Heart right ventricle (tissue), 16 donors: ENCODE results near the gene SHBG. TPM values are rescaled to one million over a fixed set of nuclear protein-coding genes. Genes with fewer than 3 reads are reported as not detected.

Experiments
- ATAC-seq, 8 donors: fragments of 200-7000 bp; cut with Tn5 transposase; one replicate each; pipeline ENCODE4 v1.9.1; 2020; ENCODE audit warnings: mild to moderate bottlenecking in 8 of 8, moderate library complexity in 8 of 8, moderate number of reproducible peaks in 1 of 8
- DNase-seq, 2 donors: peaks; one replicate each; pipeline ENCODE4 v3.0.0-alpha.2; 2020
- H3K27ac ChIP-seq, 10 donors: fragments of 200-600 bp; sonication (generic) in 2 of 10; one replicate each; pipeline versions ENCODE4 v1.5.0 to v1.8.0; 2020 to 2022; ENCODE audit warnings: mild to moderate bottlenecking in 3 of 10
- H3K27me3 ChIP-seq, 7 donors: fragments of 200-600 bp; one replicate each; pipeline ENCODE4 v1.8.0; 2021 to 2022; ENCODE audit warnings: mild to moderate bottlenecking in 2 of 7
- H3K36me3 ChIP-seq, 9 donors: fragments of 200-600 bp; sonication (generic) in 1 of 9; one replicate each; pipeline versions ENCODE4 v1.5.0 to v1.8.0; 2020 to 2022; ENCODE audit warnings: mild to moderate bottlenecking in 2 of 9
- H3K4me1 ChIP-seq, 9 donors: fragments of 200-600 bp; sonication (generic) in 1 of 9; one replicate each; pipeline versions ENCODE4 v1.5.0 to v1.8.0; 2020 to 2022; ENCODE audit warnings: mild to moderate bottlenecking in 4 of 9
- H3K4me3 ChIP-seq, 10 donors: fragments of 200-600 bp; sonication (generic) in 2 of 10; one replicate each; pipeline versions ENCODE4 v1.5.0 to v1.8.0; 2020 to 2022; ENCODE audit warnings: mild to moderate bottlenecking in 7 of 10, moderate library complexity in 2 of 10
- H3K9me3 ChIP-seq, 11 donors: fragments of 200-600 bp in 10 of 11; sonication (generic) in 2 of 11; one replicate each; pipeline versions ENCODE4 v1.5.0 to v1.8.0; 2013 to 2022; ENCODE audit warnings: mild to moderate bottlenecking in 2 of 11, control low read depth in 1 of 11, moderate library complexity in 1 of 11
- CTCF ChIP-seq, 9 donors: fragments of 200-600 bp; sonication (generic) in 2 of 9; IDR thresholded peaks; one replicate each; pipeline versions ENCODE4 v1.5.0 to v1.8.0; 2021 to 2022; ENCODE audit warnings: antibody characterized with exemption in 9 of 9, mild to moderate bottlenecking in 5 of 9, moderate library complexity in 1 of 9
- whole genome bisulfite sequencing, 2 donors: extraction: QIAGEN DNeasy Blood & Tissue Kit; methylation state at CpG; one replicate each; pipeline ENCODE4 v1.1.7; 2013; ENCODE audit warnings: inconsistent platforms in 1 of 2; 5-methylcytosine and 5-hydroxymethylcytosine counted together
- intact Hi-C, 10 donors: fragments of 100-400 bp; cut with DNase I; formaldehyde crosslinking; loops; one replicate each; pipeline versions ENCODE4 v1.11.1 to v1.14.2; 2022
- polyA plus RNA-seq, 2 donors: library from polyadenylated mRNA; stranded (reverse); fragments of 200-250 nt; gene quantifications; one replicate each; pipeline ENCODE4 v1.2.3, GENCODE V29; 2013
- total RNA-seq, 10 donors: library from RNA; stranded (reverse); fragmentation: NEBNext Ultra II Directional in 3 of 10; extraction: Animal tissue kit (Norgen Biotek cat#: 25700) in 3 of 10; gene quantifications; one replicate each; pipeline versions ENCODE4 v1.2.1 to v1.2.4, GENCODE V29; 2021 to 2023
- donor health status: Arrhythmogenic right ventricular cardiomyopathy.
- donor health status: ischemic (EF 13 %, LVEDD 7.1; RV severe dilation, severe dysfunction).
- donor health status: healthy with polysubstance abuse.
- donor health status: DM: no; HTN: yes; CAD: no.
- donor health status: DM: no; HTN: no; CAD: no.
- donor health status: ischemic (EF 25% LVEDD 6.9; RV normal size, moderate dysfunction).
- donor health status: ischemic (EF 25% LVEDD 5.7; RV mildly dilated, moderate dysfunction).
- donor health status: healthy.
- donor health status: DM: yes; HTN: yes; CAD: no.
- donor health status: Ischemic cardiomyopathy.
- donor health status: ischemic (EF 35%, LVEDD 5.7; RV mildly dilated, moderate dysfunction).
- donor health status: nonischemic (EF 11% LVEDD 7.7; RV severe dilation, severe dysfunction).
- donor health status: DM: yes; HTN: yes; CAD: no.
- donor health status: PGD.
- donor health status: ischemic (EF 29% LVEDD 5.4; RV normal size, mild dysfunction).
- donor health status: nonischemic (EF 23%, LVEDD 6.1; RV moderate dilation, normal function).

Gene SHBG
- total and polyA plus RNA-seq, 12 donors = 0.19 to 1.3 (median 0.38) TPM; not detected in 3

DNA sequence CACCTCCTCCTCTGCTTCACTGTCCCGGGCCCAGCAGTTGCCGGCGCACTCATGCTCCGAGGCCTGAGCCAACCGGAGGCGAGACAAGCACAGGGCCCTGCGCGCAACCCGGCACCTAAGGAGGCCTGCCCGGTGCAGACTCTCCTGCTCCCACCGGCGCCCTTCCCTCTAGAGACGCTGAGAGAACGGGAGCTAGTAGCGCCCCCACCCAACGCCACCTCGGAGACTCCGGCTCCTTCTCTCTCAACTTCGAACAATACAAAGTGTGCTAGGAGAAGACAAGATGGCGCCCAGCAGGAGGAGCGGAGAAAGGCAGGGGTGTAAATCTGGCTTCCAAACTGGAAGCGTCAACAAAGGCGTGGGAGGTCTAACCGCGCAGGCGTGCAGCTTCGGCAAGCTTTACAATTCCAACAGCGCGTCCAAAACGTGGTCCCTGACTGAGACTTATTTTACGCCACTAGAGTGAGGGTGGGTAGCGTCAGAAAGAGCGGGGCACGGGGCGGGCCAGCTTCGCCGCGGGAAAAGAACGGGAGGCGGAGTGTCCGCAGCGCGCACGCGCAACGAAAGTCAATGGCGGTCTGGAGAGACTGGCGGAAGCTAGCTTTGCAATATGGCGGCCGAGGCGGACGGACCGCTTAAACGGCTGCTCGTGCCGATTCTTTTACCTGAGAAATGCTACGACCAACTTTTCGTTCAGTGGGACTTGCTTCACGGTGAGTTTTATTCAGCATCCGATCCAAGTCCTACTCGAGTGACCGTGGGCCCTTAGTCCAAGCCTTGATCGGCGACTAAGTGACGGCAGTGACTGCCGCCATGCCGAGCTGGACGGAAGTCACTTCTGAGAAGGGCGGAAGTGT lies 46.5 kb upstream of the SHBG start, which contains the start of gene MPDU1:
MPDU1 (plus strand) TSS at position 600 of the 857 bp plus-strand sequence; CDS start at position 611, 11 bp downstream.
- no peak for TF ChIP-seq CTCF (IDR thresholded peaks at IDR 0.05)
- H3K36me3 ChIP-seq = peaks cover 0 to 40% (median 5%) of the 10 kb centered on the region in 9 donors
- ATAC-seq = peak; percentile 81 to 96 (median 90)
- peak within 1 kb of the TSS; percentile 10 to 75 (median 66) for H3K4me3 ChIP-seq
- DNase-seq = peak; percentile 97
- WGBS, 2 donors = 13 to 14% methylated on average over 69 of the region's 69 CpGs
- no peaks in the 10 kb centered on the region for H3K27me3 ChIP-seq
- H3K27ac ChIP-seq = peak within 1 kb of the TSS; percentile 90 to 97 (median 94)
- intact Hi-C loops = loop anchor here in 3 of 10 donors (5.0 to 10.0 kb wide), 2 partner anchors 104 to 149 kb away; partner anchors contain the start of genes TP53 (in 2 of the 3), WRAP53 (in 2 of the 3), FGF11 (in 1 of the 3) and TMEM102 (in 1 of the 3)
- peaks cover 9 to 76% (median 48%) of the 10 kb centered on the region in 9 donors for H3K4me1 ChIP-seq
- H3K9me3 ChIP-seq = no peaks in the 10 kb centered on the region

GRCh38 chr17:7586673-7587419 lies 43.1 kb upstream of the SHBG start:
- 62 to 69% methylated on average over 9 of the region's 9 CpGs for WGBS, 2 donors
- ATAC-seq = no peak
- intact Hi-C loops = loop anchor here in 2 of 10 donors (5.0 to 10.0 kb wide), 2 partner anchors 150 to 152 kb away; partner anchors contain the start of genes FGF11 (in 2 of the 2) and TMEM102 (in 2 of the 2)
- Histone ChIP-seq H3K4me1 (peaks cover 13 to 64% (median 48%) of the 10 kb centered on the region in 9 donors), H3K36me3 (peaks cover 0 to 56% (median 7%) of the 10 kb centered on the region in 9 donors), H3K27me3 (no peaks in the 10 kb centered on the region), H3K9me3 (no peaks in the 10 kb centered on the region), H3K4me3 (no peak overlapping the region), H3K27ac (peak overlapping the region in 8 of 10 donors; percentile 35 to 70 (median 63))
- peak in 1 of 2 donors; percentile 38 for DNase-seq
- peak in 5 of 9 donors; percentile 22 to 45 (median 38) for TF ChIP-seq CTCF (IDR thresholded peaks at IDR 0.05)

DNA sequence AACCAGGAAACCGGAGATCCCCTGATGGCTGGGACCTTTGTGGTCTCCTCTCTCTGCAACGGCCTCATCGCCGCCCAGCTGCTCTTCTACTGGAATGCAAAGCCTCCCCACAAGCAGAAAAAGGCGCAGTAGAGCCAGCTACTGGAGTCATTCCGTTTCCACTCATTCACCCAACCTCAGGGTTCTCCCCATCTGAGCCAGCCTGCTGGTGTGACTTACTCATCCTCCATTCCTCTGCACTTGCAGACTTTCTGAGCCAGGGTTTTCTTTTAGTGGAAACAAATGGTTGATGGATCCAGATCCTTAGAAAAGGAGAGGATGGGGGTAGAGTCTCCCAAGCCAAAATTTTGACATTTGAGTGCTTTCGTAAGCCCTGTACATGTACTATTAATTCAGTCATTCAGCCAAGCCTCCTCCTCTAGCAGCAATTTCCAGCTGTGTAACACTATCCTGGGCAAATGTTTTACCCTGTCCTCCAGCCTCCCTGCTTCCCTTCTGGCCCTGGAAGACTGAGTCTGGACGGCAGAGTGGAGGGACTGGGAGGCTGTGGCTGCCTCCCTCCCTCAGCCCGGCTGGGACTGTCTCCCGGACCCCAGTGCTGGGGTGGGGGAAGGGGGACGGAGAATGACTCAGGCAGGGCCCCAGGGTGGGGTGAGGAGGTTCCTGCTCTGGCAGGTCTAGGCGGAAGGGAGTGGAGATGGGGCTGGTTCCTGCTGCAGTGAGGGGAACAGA lies 42.3 kb upstream of the SHBG start:
- TF ChIP-seq CTCF (IDR thresholded peaks at IDR 0.05) = no peak
- H3K4me3 ChIP-seq = no peak overlapping the region
- no peak for ATAC-seq
- no peaks in the 10 kb centered on the region for H3K9me3 ChIP-seq
- WGBS, 2 donors = 72 to 75% methylated on average over 12 of the region's 12 CpGs
- peaks cover 0 to 63% (median 15%) of the 10 kb centered on the region in 9 donors for H3K36me3 ChIP-seq
- peaks cover 13 to 58% (median 43%) of the 10 kb centered on the region in 9 donors for H3K4me1 ChIP-seq
- no peaks in the 10 kb centered on the region for H3K27me3 ChIP-seq
- H3K27ac ChIP-seq = peak overlapping the region in 8 of 10 donors; percentile 35 to 70 (median 63)
- intact Hi-C loops = loop anchor here in 3 of 10 donors (2.0 to 10.0 kb wide), 3 partner anchors 73 to 153 kb away; partner anchors contain the start of genes FGF11 (in 2 of the 3) and TMEM102 (in 2 of the 3)
- no peak for DNase-seq
